HepG2 (cell line): ENCODE measurements around the gene SNRNP27. TPM values are rescaled to one million over a fixed set of nuclear protein-coding genes. Genes with fewer than 3 reads are reported as not detected.
A peak's percentile ranks its signal among the peaks of the same experiment; 100 is the strongest.

Experiments
- ETV5 ChIP-seq: IDR thresholded peaks from 2 replicates; pipeline ENCODE4 v1.6.1; 2018; ENCODE audit warnings: missing biosample characterization, missing genetic modification reagents, inconsistent platforms, borderline replicate concordance
- HNRNPL ChIP-seq: fragments of 200-400 bp; formaldehyde crosslinking; IDR thresholded peaks from 2 replicates; pipeline ENCODE4 v1.6.1; 2017; ENCODE audit warnings: mild to moderate bottlenecking, low read depth, low read length
- MTERF4 ChIP-seq: sonication (generic); formaldehyde crosslinking; IDR thresholded peaks from 2 replicates; pipeline ENCODE4 v1.8.0; 2023; ENCODE audit warnings: mild to moderate bottlenecking, missing genetic modification reagents
- PAX8 ChIP-seq: sonication (generic); formaldehyde crosslinking; IDR thresholded peaks from 2 replicates; pipeline ENCODE4 v1.8.0; 2022; ENCODE audit warnings: mild to moderate bottlenecking, missing genetic modification reagents, borderline replicate concordance
- RBM22 ChIP-seq: fragments of 200-400 bp; formaldehyde crosslinking; optimal IDR thresholded peaks from 2 replicates; pipeline ENCODE3; 2017; ENCODE audit warnings: mild to moderate bottlenecking, low read length, moderate library complexity
- REPIN1 ChIP-seq: sonication (generic); formaldehyde crosslinking; IDR thresholded peaks from 2 replicates; pipeline ENCODE4 v1.8.0; 2022; ENCODE audit warnings: missing genetic modification reagents, low read depth, mild to moderate bottlenecking, borderline replicate concordance
- REST ChIP-seq, 2 experiments: IDR thresholded peaks; 2 replicates each; pipeline ENCODE4 v1.6.1; 2011 to 2012; ENCODE audit warnings: low read length in 2 of 2, borderline replicate concordance in 1 of 2, low read depth in 1 of 2, mild to moderate bottlenecking in 1 of 2, moderate library complexity in 1 of 2
- SETDB1 ChIP-seq: sonication (generic); formaldehyde crosslinking; IDR thresholded peaks from 2 replicates; pipeline ENCODE4 v1.5.1; 2020; ENCODE audit warnings: missing genetic modification reagents, mild to moderate bottlenecking, borderline replicate concordance
- TGIF2 ChIP-seq: IDR thresholded peaks from 2 replicates; pipeline ENCODE4 v1.6.1; 2016; ENCODE audit warnings: control low read depth, missing compliant biosample characterization
- ZBTB44 ChIP-seq: sonication (generic); formaldehyde crosslinking; IDR thresholded peaks from 2 replicates; pipeline ENCODE4 v1.4.0; 2020; ENCODE audit warnings: missing genetic modification reagents
- ZNF282 ChIP-seq: fragments of 450-650 bp; IDR thresholded peaks from 2 replicates; pipeline ENCODE4 v1.6.1; 2018; ENCODE audit not compliant: partially characterized antibody
- ZNF326 ChIP-seq: sonication (generic); formaldehyde crosslinking; IDR thresholded peaks from 2 replicates; pipeline ENCODE4 v1.4.0; 2020; ENCODE audit warnings: missing genetic modification reagents, borderline replicate concordance
- ZNF333 ChIP-seq: sonication (generic); formaldehyde crosslinking; IDR thresholded peaks from 2 replicates; pipeline ENCODE4 v1.4.0; 2020; ENCODE audit warnings: mild to moderate bottlenecking, missing genetic modification reagents, borderline replicate concordance
- ZNF34 ChIP-seq: sonication (generic); formaldehyde crosslinking; IDR thresholded peaks from 2 replicates; pipeline ENCODE4 v1.4.0; 2020; ENCODE audit warnings: mild to moderate bottlenecking, missing genetic modification reagents, borderline replicate concordance
- ZNF570 ChIP-seq: sonication (generic); formaldehyde crosslinking; IDR thresholded peaks from 2 replicates; pipeline ENCODE4 v1.4.0; 2020; ENCODE audit warnings: mild to moderate bottlenecking, missing genetic modification reagents, borderline replicate concordance
- ZNF713 ChIP-seq: sonication (generic); formaldehyde crosslinking; IDR thresholded peaks from 2 replicates; pipeline ENCODE4 v1.4.0; 2020; ENCODE audit warnings: mild to moderate bottlenecking, missing genetic modification reagents
- ZNF790 ChIP-seq: sonication (generic); formaldehyde crosslinking; IDR thresholded peaks from 2 replicates; pipeline ENCODE4 v1.8.0; 2022; ENCODE audit warnings: missing genetic modification reagents, mild to moderate bottlenecking, borderline replicate concordance
- polyA plus RNA-seq, 8 experiments: library from polyadenylated mRNA; depleted of rRNA in 3 of 8; stranded (reverse) in 7 of 8; unstranded in 1 of 8; fragments of >200 nt; fragmentation: Illumina TruSeq in 4 of 8; extraction: Trizol in 4 of 8; gene quantifications; 2 replicates each; pipeline versions ENCODE4 v1.2.1 to v1.2.3, GENCODE V29; 2011 to 2016; ENCODE audit warnings: low read depth in 4 of 8, missing spikeins in 1 of 8, mixed read lengths in 1 of 8; ENCODE audit not compliant: insufficient read depth in 1 of 8
- total RNA-seq, 5 experiments: library from RNA; depleted of rRNA; stranded (reverse); fragments of >200 nt; fragmentation: Illumina TruSeq; extraction: Trizol; gene quantifications; 2 replicates each; pipeline ENCODE4 v1.2.3, GENCODE V29; 2016; ENCODE audit warnings: low read depth in 1 of 5

SNRNP27 gene
- total and polyA plus RNA-seq, 2 of the 13 experiments (the other 11 are each of a cell fraction or from before 2014, with no cell fraction given), result 49.8 to 54.6 TPM

GRCh38 chr2:69926849-69927515, 33.2 kb downstream of the SNRNP27 start (continued):
- no peak for TF ChIP-seq ZBTB44 (CRISPR knock-in tag)
- no peak for TF ChIP-seq REPIN1
- no peak for TF ChIP-seq ZNF790 (CRISPR knock-in tag)
- TF ChIP-seq ZNF570 (CRISPR knock-in tag), result no peak
- TF ChIP-seq ETV5 (CRISPR knock-in tag), result no peak
- no peak for TF ChIP-seq REST (IDR thresholded peaks at IDR 0.05; ENCODE audit: borderline replicate concordance in 1 of 2, low read depth in 1 of 2, low read length in 2 of 2)
- no peak for TF ChIP-seq ZNF34
- no peak for TF ChIP-seq ZNF713 (CRISPR knock-in tag)
- no peak for TF ChIP-seq HNRNPL
- no peak for TF ChIP-seq SETDB1 (CRISPR knock-in tag)
- TF ChIP-seq ZNF282, result no peak
- TF ChIP-seq RBM22, result peak; percentile 63
- no peak for TF ChIP-seq MTERF4 (CRISPR knock-in tag)
- TF ChIP-seq TGIF2 (CRISPR knock-in tag), result 0 out of 2 replicates have a peak, but pooled peaks have one; percentile 26
- no peak for TF ChIP-seq ZNF333 (CRISPR knock-in tag)
- TF ChIP-seq ZNF326 (CRISPR knock-in tag), result no peak
- no peak for TF ChIP-seq PAX8
